ENCODE measurements around the gene UCK2.

DNA sequence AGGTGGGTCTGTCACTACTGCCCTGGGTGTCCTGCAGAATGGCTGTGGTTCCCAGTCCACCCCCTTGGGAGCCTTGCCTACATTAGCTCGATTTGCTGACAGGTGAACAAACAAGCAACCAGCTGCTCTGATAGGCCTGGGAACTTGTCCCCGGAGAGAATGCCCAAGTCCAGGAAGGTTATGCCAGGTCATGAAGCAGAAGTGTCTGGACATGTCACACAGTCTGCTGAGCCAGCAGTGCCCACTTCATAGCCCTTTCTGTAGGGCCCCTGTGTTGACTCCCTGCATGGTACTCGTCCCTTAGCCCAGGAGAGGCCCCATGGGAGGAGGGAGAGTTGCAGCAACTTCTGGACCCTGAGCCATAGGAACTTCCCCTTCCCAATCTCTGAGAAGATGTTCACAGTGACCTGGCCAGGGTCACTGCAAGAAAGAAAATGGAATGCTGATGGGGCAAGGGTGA, 31.0 kb downstream of the UCK2 start:
- no peak for TF ChIP-seq CTCF (IDR thresholded peaks at IDR 0.05)
- no peak for TF ChIP-seq POLR2A (IDR thresholded peaks at IDR 0.05)
